Panc1 (cell line): ENCODE measurements around the gene PPM1N. TPM values are rescaled to one million over a fixed set of nuclear protein-coding genes. Genes with fewer than 3 reads are reported as not detected.

Experiments
- total RNA-seq: library from RNA; stranded (reverse); gene quantifications from one replicate; pipeline ENCODE4 v1.2.1, GENCODE V29; 2021; ENCODE audit not compliant: unreplicated experiment

Gene PPM1N
- total RNA-seq, 1 experiment from 2014 or later, result 3.3 TPM

Other genes starting within 250 kb of the PPM1N start
- 21.6 TPM for gene MARK4, start 247.2 kb upstream of the PPM1N start, total RNA-seq
- not detected for gene CKM, start 175.6 kb upstream of the PPM1N start, total RNA-seq
- gene KLC3, start 157.7 kb upstream of the PPM1N start, total RNA-seq, result 0.49 TPM
- 32.5 TPM for gene ERCC2, start 127.9 kb upstream of the PPM1N start, total RNA-seq
- gene PPP1R13L, start 93.4 kb upstream of the PPM1N start, total RNA-seq, result 39.1 TPM
- 27.8 TPM for gene POLR1G, start 91.8 kb upstream of the PPM1N start, total RNA-seq
- gene ERCC1, start 74.5 kb upstream of the PPM1N start, total RNA-seq, result 80.3 TPM
- 13.4 TPM for gene FOSB, start 30.4 kb upstream of the PPM1N start, total RNA-seq
- gene RTN2, start 1.4 kb upstream of the PPM1N start, total RNA-seq, result 15.6 TPM
- gene VASP, start 9.0 kb downstream of the PPM1N start, total RNA-seq, result 101 TPM
- gene OPA3, start 86.4 kb downstream of the PPM1N start, total RNA-seq, result 20.3 TPM
- gene GPR4, start 103.8 kb downstream of the PPM1N start, total RNA-seq, result 0.23 TPM
- 32.7 TPM for gene EML2, start 141.0 kb downstream of the PPM1N start, total RNA-seq
- gene GIPR, start 169.8 kb downstream of the PPM1N start, total RNA-seq, result 2.0 TPM
- 496 TPM for gene SNRPD2, start 193.5 kb downstream of the PPM1N start, total RNA-seq
- gene QPCTL, start 194.2 kb downstream of the PPM1N start, total RNA-seq, result 19.4 TPM
- 25.1 TPM for gene FBXO46, start 232.5 kb downstream of the PPM1N start, total RNA-seq
- gene MEIOSIN, start 235.0 kb downstream of the PPM1N start, total RNA-seq, result not detected